NCI-H748 (cell line): Measurements from ENCODE around the gene DGKG.
A peak's percentile ranks its signal among the peaks of the same experiment; 100 is the strongest.

Source experiments
- DNase-seq: peaks from one replicate; lab custom pipeline; 2025; ENCODE audit not compliant: unreplicated experiment; lab: John Stamatoyannopoulos, UW

Gene DGKG

GRCh38 chr3:186247821-186248814, 113.9 kb downstream of the DGKG start:
- DNase-seq, result no peak

GRCh38 chr3:186246941-186247340, 115.1 kb downstream of the DGKG start:
- no peak for DNase-seq

DNA sequence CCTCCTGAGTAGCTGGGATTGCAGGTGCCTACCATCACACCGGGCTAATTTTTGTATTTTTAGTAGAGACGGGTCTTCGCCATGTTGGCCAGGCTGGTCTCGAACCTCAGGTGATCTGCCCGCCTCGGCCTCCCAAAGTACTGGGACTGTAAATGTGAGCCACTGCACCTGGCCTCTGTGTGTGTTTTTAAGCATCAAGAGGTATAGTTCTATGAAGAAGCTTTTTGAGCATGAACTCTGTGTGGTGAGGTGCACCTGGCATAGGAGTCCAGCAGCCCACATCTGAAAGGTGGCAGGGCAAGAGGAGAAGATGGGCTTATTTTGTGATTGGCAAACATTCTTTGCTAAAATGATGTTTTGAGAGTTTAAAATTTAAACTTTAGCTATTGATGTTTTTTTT, 118.0 kb downstream of the DGKG start:
- DNase-seq, result no peak

DNA sequence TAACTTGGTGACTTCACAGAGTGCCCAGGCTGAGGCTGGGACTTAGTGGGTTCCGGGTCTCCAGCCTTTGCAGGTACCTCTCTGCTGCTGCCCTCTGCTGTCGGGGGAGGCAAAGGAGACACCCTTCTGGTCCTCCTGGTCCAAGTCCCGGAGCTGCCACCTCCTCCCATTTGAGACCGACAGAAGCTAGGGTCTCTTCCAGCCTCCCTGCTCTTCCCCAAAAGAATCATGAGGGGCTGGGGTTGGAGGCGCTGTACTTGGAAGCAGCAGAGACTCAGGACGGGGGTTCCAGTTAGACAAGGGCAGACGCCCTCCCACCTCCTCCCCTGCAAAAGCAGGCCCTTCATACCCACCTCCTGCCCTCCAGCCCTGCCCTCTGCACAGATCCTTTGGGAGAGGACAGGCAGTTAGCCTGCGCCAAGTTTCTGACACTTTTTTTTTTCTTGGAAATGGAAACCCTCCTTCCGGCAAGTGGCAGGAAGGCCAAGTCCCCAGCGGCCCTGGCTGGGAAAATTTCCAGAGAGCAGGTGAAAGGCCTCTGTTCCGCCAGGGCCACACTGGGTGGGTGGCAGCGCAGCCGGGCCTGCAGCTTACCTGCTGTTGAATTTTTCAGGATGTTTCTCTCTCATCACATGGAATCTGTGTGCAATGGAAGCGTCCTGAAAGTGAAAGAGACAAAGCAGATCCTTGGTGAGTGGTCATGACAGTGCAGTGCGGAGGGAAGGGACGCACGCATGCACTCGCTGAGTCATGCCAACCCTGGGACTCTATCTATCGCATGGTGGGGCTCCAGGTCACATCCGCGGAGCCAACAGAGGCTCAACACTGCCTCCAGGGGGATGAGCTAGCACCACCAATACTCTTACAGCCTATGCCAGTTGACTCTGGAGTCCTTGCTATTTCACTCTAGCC, 119.9 kb downstream of the DGKG start:
- no peak for DNase-seq

DNA sequence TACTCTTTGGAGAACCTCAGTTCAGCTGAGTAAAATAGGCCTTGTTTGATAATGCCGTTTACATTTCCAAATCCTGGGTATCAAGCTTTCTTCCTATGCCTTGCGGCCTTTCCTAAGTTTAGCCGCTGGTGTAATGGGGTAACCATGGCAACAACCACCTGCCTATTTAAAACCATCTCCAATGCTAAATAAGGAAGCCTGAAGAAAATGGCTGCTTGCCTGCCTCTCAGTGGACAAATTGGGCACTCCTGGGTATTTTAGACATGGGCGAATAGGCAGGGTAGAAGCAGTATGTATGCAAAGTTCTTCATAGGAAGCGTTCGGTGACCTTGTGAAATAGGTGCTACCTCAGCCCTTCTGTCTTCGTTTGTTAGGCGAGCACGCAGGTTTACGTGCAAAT, 122.7 kb downstream of the DGKG start:
- peak; percentile 34 for DNase-seq

- no peak for DNase-seq
Measured at GRCh38 chr3:186237915-186238314, 124.1 kb downstream of the DGKG start.

DNA sequence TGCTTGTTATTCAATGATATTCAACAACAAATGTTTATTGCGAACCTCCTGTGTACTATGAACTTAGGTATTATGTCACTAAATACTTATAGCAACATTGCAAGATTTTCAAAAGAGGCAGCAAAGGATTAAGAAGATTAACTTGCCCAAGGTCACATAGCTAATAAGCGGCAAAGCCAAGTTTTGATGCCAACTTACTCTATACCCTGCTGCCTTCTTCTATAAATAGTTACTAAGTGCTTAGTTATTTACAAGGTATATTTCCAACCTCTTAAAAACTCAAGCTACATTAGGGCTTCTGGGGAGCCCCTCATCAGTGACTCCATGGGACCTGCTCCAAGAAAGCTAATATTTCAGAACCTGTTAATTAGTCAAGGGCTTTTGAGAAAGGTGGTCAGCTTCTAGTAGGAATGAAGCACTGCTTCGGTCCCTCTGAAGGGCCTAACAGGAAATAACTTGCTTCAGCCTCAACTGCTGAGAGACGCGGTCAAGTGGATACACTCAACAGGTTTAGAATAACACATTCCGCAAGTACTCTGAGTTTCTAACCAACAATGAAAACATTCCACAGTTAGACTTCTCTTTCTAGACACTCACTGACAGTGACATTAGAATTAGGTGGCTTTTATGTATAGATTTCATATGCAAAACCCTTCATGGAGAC, 125.5 kb downstream of the DGKG start:
- no peak for DNase-seq

- DNase-seq, result no peak
Measured at GRCh38 chr3:186235554-186235953, 126.5 kb downstream of the DGKG start.

DNA sequence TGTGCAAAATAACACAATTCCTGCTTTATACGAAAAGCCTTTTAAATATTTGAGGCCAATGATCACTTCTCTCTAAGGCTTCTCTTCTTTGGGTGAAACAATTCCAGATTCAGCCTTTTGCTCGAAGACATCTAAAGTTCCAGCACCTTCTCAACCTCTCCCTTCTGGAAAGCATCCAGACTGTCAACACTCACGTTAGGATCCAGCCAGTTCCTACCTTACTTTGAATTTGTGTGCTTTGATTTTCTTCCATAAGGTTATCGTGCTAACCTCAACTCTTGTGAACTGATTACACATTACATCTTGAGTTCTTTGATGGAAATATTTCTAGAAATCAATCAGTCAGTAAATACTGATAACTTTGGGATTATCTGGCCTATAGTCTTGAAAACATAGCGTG, 127.9 kb downstream of the DGKG start:
- DNase-seq, result no peak

DNA sequence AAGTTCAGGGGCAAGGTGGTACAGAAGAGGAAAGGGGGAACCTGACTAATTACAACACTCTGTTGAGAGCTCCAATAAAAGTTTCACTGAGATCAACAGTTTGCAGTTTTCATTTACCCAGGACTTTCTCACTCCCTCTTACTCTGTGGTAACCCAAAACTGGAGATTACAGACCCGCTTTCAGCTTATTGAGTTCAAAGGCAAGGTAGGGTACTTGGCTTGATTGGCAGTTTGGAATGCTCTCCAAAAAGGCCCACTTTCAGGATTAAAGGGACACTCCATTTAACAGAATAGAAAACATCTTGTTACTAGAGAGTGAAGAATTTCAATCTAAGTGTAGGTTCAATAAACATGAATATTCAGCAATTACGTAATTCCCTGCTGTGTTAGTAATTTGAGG, 135.6 kb downstream of the DGKG start:
- no peak for DNase-seq

GRCh38 chr3:186225603-186226002, 136.4 kb downstream of the DGKG start:
- DNase-seq, result no peak

- DNase-seq, result no peak
Measured at GRCh38 chr3:186224041-186224610, 137.9 kb downstream of the DGKG start.

DNA sequence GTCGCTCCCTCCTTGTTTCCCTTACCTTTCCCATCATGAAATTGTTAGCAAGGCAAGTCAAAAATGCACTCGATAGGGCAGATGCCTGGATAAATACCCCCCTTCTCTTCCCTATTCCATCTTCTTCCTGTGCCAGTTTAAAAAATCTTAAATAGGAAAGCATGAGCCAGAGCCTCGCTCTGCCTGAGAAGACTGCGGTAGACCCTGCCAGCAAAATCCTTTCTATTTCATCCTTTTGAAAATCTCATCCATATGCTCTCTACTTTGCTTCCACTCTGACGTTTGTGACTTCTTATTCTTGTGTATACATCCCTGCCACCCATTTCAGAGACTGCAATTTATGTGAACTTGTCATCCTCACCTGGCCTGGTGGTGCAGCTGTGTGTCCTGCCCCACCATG, 138.6 kb downstream of the DGKG start:
- no peak for DNase-seq

DNA sequence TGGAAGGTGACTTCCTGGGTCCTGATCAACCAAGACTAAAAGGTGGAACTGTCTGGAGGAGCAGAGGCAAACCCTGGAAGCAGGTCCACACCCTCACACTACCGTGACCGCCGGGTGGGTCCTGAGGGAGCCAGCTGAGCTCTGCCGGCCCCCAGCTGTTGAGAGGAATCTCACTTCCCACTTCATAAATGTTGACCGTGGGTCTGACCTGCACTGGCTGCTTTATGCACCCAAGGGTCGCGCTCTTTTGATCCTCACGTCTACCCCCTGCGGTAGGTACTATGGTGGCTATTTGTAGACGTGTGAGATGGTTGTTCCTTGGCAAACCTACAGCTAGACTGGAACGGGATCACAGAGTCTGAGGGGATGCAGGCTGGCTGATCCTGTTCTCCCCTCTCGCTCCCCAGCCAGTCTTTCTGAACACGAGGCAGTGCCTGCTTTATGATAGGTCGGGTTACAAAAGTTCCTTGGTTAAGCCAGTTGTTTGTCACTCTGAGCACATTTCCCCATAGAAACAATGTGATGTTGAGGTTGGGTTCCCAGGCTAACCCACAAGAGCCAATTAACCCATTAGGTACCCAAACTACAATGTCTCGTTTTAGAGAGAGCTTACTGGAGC, 140.2 kb downstream of the DGKG start:
- no peak for DNase-seq

DNA sequence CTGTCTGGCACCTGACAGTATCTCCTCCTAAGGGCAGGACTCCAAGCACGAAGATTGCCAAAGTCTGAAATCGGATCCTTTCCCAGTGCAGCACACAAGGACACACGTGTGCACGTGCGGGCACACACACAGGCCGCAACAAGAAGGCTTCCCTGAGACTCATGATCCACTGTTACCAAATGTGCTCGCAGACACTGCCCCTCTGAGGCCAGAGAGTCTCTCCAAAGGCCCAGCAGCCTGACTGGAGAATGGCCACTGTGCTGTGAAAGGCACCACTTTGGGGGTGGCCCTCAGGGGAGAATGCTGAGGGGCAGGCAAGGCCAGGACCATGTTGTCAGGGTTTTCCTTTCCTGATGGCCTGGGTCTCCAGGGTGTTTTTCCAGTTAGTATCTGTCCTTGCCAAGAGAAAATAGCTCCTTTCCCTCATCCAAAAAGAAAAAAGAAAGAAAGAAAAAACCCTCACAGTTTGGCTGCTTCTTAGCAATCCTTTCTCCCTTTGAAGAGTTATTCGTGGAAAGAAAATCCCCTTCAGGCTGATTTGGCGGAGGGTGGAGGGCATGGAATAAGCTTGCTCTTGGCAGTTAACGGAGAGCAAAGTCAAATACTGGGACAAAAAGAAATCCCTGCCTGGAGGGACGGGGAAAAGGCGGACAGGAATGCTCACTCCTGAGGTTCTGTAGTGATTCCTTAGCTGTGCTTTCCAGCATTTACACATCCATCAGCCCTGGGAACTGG, 141.0 kb downstream of the DGKG start:
- DNase-seq, result no peak

DNA sequence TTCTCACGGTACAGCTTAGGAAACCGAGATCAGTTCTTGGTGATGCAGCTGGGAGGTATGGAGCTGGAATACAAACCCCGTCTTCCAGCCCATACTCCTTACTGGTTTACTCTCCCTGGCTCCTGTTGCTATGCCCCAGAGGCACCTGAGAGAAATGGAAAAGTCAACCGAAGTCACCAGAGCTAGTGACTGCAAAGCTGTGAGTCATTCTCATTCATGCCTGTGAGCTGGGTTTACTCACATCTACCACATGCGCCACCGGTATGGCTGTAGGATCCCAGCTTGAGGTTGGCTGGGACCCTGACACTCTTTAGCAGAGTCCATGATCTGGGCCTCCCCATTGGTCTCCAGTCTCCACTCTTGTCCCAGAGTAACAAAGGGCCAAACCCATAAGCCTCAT, 141.7 kb downstream of the DGKG start:
- DNase-seq, result no peak

GRCh38 chr3:186219211-186219638, 142.8 kb downstream of the DGKG start:
- no peak for DNase-seq

- DNase-seq, result no peak
Measured at GRCh38 chr3:186218421-186218820, 143.6 kb downstream of the DGKG start.

DNA sequence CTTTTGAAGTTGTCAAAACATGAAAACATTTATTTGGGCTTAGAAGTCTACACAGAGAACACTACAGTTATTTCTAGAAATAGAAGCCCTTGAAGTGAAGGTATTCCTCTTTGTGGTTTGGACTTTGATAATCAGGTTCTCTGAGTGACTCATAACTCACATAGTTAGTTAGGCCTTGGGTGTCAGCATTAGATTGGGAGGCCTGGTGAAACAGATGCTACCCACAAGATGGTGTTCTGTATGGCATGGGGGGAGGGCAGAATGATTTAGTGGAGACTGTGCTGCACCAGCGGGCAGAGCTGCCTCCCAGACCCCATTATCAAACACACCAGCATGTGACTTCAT, 144.2 kb downstream of the DGKG start:
- no peak for DNase-seq
